ENCODE measurements around the gene DIMT1.

DIMT1 gene

DNA sequence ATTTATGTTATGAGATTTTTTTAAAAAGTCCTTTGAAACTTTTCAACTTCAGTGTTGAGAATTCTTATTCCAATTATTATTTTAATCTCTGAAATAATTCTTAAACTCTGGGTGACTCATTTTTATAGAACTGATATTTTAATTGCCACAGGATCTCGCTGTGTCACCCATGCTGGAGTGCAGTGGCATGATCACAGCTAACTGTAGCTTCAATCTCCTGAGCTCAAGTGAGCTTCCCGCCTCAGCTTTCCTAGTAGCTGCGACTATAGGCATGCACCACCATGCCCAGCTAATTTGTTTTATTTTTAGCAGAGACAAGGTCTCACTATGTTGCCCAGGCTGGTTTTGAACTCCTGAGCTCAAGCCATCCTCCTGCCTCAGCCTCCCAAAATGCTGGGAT lies 41.0 kb downstream of the DIMT1 start:
- no peak for DNase-seq

GRCh38 chr5:62354028-62354874 lies 49.5 kb downstream of the DIMT1 start:
- peak in 1 of 2 donors; percentile 38 for DNase-seq

DNA sequence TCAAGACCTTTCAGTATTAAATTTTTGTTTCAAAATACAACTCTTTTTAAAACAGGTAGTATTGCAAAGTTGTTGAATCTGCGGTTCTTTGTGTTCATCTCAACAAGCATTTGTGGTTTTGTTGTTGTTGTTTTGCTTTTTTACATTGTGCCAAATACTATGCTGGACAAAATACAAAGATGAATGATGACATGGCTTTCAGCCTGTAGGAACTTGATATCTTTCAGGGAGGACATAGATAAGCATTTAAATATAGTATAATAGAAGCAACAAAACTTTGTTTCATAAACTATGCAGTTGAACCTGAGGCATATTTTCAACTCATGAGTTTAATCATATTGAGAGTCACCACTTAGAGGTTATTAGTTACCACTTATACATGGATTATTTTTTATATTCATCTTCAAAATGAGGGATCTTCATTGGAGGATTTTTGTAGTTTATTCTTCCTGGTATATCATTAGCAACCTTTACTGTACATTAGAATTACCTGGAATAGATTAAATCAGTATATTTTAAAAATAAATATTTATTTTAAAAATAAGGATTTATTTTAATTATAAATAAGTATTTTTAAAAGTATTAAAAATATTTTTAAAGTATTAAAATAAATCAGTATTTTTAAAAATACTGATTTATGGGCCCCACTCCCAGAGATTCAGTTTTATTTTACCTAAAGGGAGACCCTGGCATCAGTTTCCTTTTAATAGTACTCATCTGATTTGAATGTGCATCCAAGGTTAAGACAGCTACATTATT lies 54.8 kb downstream of the DIMT1 start:
- no peak for DNase-seq

DNA sequence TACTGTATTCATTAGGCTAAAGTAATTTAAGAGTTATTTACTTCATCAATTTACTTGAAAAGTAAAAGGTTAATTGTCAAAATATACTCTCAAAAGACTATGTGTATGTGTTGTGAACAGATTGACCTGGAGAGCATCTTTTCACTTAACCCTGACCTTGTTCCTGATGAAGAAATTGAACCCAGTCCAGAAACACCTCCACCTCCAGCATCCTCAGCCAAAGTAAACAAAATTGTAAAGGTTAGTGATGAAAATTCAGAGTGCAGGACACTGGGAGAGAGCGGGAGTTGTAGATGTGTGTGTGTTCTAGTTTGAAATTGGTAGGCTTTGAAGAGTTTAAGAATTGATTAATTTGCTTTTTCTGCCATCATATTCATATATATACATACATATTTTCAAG lies 55.8 kb downstream of the DIMT1 start:
- DNase-seq: no peak

- DNase-seq: no peak
Observed at GRCh38 chr5:62346748-62347147, 57.0 kb downstream of the DIMT1 start.

DNA sequence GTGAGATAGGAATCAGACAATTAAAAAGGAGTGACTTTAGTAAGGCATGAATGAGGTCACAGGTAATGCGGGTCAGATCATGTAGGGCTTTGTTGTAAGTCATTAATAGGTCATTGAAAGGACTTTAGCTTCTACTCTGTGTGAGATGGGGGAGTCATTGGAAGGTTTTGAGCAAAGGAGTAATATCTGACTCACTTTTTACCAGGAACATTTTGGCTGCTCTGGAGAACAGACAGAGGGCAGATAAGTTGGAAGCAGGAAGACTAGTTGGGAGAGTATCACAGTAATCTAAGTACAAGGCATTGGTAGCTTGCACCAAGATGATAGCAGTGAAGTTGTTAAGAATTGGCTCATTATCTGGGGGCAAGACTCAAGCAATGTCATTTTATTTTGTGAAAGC lies 60.3 kb downstream of the DIMT1 start:
- no peak for DNase-seq

DNA sequence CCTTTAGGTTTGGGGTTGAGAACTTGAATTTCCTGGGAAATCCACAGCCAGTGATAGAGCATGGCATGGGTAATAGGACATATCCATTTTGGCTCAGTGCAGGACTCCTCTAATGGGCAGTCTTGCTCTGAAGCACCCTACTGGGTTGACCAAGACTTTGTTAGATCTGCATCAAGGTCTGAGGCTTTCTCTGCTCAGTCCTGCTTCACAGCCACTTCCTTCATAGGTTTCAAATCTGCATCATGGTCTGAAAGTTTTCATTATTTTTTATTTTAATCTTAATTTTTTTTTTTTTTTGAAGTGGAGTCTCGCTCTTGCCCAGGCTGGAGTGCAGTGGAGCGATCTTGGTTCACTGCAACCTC lies 61.2 kb downstream of the DIMT1 start:
- DNase-seq: no peak

DNA sequence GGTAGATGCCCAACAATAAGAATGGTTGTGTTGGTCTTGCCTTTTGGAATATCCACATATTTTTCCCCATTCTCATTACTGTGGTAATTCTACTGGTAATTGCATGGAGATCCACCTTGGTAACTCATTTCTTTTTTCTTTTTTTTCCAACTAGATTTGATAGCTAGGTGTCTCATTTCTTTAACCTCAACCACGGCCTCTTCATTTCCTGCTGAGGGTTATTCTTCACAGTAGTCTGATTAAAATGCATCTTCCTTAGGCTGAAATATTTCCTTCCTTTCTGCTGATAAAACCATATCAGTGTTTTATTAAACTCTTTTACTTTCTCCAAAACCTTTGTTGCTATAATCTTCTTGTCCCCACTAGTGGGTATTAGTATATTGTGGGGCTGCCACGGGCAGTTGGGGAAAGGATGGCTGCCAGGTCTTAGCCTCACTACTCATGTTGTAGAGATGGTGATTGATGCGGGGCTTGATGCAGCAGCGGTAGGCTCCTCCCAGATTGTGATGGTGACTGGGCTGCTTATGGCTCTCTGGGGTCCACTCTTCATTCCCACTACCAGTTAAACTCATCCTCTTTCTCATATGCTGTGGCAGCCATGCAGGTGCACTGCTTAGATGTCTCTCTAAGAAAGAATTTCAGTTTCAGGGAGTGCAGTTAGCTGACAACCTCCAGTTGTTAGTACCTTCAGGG lies 61.8 kb downstream of the DIMT1 start:
- DNase-seq: no peak

GRCh38 chr5:62340979-62341378 lies 62.7 kb downstream of the DIMT1 start:
- DNase-seq: no peak

DNA sequence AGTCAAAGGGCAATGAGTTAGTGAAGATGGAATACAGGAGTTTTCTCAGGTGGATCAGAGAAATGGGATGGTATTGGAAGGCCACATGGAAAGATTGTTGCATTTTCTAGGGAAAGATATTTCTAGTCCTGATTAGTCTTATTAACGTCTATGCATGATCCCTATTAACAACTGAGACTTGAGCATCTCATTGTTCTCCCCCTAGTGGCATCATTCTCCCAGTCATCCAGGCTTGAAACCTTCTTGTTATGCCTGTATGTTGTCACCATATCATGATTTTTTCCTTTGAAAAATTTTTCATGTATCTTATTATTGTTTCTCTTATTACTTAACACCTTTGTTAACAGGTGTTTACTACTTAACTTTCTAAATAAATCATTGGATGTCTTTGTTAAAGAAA lies 63.3 kb downstream of the DIMT1 start:
- peak in 1 of 2 donors; percentile 38 for DNase-seq
